HepG2 (cell line): Measurements from ENCODE around the gene MAP1LC3A. TPM values are rescaled to one million over a fixed set of nuclear protein-coding genes. Genes with fewer than 3 reads are reported as not detected.

Source experiments
- BHLHE40 ChIP-seq: IDR thresholded peaks from 2 replicates; pipeline ENCODE4 v1.6.1; 2011; ENCODE audit warnings: low read length, improper control_type of control experiment
- CHD4 ChIP-seq: fragments of 200-600 bp; sonication (generic); IDR thresholded peaks from 2 replicates; pipeline ENCODE4 v1.7.0; 2017; ENCODE audit warnings: mild to moderate bottlenecking, low read length, borderline replicate concordance
- CREBL2 ChIP-seq: sonication (generic); formaldehyde crosslinking; IDR thresholded peaks from 2 replicates; pipeline ENCODE4 v1.8.1; 2023; ENCODE audit warnings: missing genetic modification reagents, mild to moderate bottlenecking, borderline replicate concordance
- ELF3 ChIP-seq: IDR thresholded peaks from 2 replicates; pipeline ENCODE4 v1.6.1; 2016; ENCODE audit warnings: missing genetic modification reagents, missing compliant biosample characterization
- HMG20A ChIP-seq: IDR thresholded peaks from 2 replicates; pipeline ENCODE4 v1.6.1; 2016; ENCODE audit warnings: borderline replicate concordance
- HNF4A ChIP-seq: sonication (generic); formaldehyde crosslinking; IDR thresholded peaks from 2 replicates; pipeline ENCODE4 v1.4.0; 2020; ENCODE audit warnings: missing genetic modification reagents
- KAT2B ChIP-seq: fragments of 150-350 bp; IDR thresholded peaks from 2 replicates; pipeline ENCODE4 v1.6.1; 2014; ENCODE audit warnings: low read depth, low read length, borderline replicate concordance
- KDM2A ChIP-seq: sonication (generic); formaldehyde crosslinking; IDR thresholded peaks from 2 replicates; pipeline ENCODE4 v1.4.0; 2020; ENCODE audit warnings: low read depth, missing genetic modification reagents, borderline replicate concordance
- NCOA1 ChIP-seq: sonication (generic); formaldehyde crosslinking; IDR thresholded peaks from 2 replicates; pipeline ENCODE4 v1.9.0; 2021; ENCODE audit warnings: missing genetic modification reagents
- NFE2 ChIP-seq: sonication (generic); formaldehyde crosslinking; IDR thresholded peaks from 2 replicates; pipeline ENCODE4 v1.4.0; 2020; ENCODE audit warnings: missing genetic modification reagents
- PLRG1 ChIP-seq: fragments of 450-650 bp; conservative IDR thresholded peaks from 2 replicates; pipeline ENCODE4 v1.6.1; 2016
- SIX4 ChIP-seq: sonication (generic); formaldehyde crosslinking; IDR thresholded peaks from 2 replicates; pipeline ENCODE4 v1.4.0; 2020; ENCODE audit warnings: missing genetic modification reagents
- TBP ChIP-seq: sonication (generic); formaldehyde crosslinking; IDR thresholded peaks from 2 replicates; pipeline ENCODE4 v1.5.0; 2020; ENCODE audit warnings: missing genetic modification reagents
- TGIF2 ChIP-seq: IDR thresholded peaks from 2 replicates; pipeline ENCODE4 v1.6.1; 2016; ENCODE audit warnings: control low read depth, missing compliant biosample characterization
- THAP7 ChIP-seq: sonication (generic); formaldehyde crosslinking; IDR thresholded peaks from 2 replicates; pipeline ENCODE4 v1.8.1; 2023; ENCODE audit warnings: mild to moderate bottlenecking, missing genetic modification reagents
- ZNF362 ChIP-seq: sonication (generic); formaldehyde crosslinking; IDR thresholded peaks from 2 replicates; pipeline ENCODE4 v1.4.0; 2020; ENCODE audit warnings: missing genetic modification reagents, mild to moderate bottlenecking, borderline replicate concordance
- ZNF367 ChIP-seq: sonication (generic); formaldehyde crosslinking; IDR thresholded peaks from 2 replicates; pipeline ENCODE4 v1.4.0; 2020; ENCODE audit warnings: missing genetic modification reagents, borderline replicate concordance
- ZNF383 ChIP-seq: sonication (generic); formaldehyde crosslinking; IDR thresholded peaks from 2 replicates; pipeline ENCODE4 v1.4.0; 2020; ENCODE audit warnings: missing genetic modification reagents, mild to moderate bottlenecking, borderline replicate concordance
- ZNF430 ChIP-seq: sonication (generic); formaldehyde crosslinking; IDR thresholded peaks from 2 replicates; pipeline ENCODE4 v1.9.0; 2021; ENCODE audit warnings: mild to moderate bottlenecking, missing genetic modification reagents
- ZNF607 ChIP-seq: sonication (generic); formaldehyde crosslinking; IDR thresholded peaks from 2 replicates; pipeline ENCODE4 v1.5.1; 2020; ENCODE audit warnings: missing genetic modification reagents, mild to moderate bottlenecking, borderline replicate concordance
- ZSCAN31 ChIP-seq: sonication (generic); formaldehyde crosslinking; IDR thresholded peaks from 2 replicates; pipeline ENCODE4 v1.5.0; 2020; ENCODE audit warnings: low read depth, mild to moderate bottlenecking, missing genetic modification reagents
- ZZZ3 ChIP-seq: sonication (generic); formaldehyde crosslinking; IDR thresholded peaks from 2 replicates; pipeline ENCODE4 v1.4.0; 2020; ENCODE audit warnings: missing genetic modification reagents, mild to moderate bottlenecking, borderline replicate concordance
- polyA plus RNA-seq, 8 experiments: library from polyadenylated mRNA; depleted of rRNA in 3 of 8; stranded (reverse) in 7 of 8; unstranded in 1 of 8; fragments of >200 nt; fragmentation: Illumina TruSeq in 4 of 8; extraction: Trizol in 4 of 8; gene quantifications; 2 replicates each; pipeline versions ENCODE4 v1.2.1 to v1.2.3, GENCODE V29; 2011 to 2016; ENCODE audit warnings: low read depth in 4 of 8, missing spikeins in 1 of 8, mixed read lengths in 1 of 8; ENCODE audit not compliant: insufficient read depth in 1 of 8
- total RNA-seq, 5 experiments: library from RNA; depleted of rRNA; stranded (reverse); fragments of >200 nt; fragmentation: Illumina TruSeq; extraction: Trizol; gene quantifications; 2 replicates each; pipeline ENCODE4 v1.2.3, GENCODE V29; 2016; ENCODE audit warnings: low read depth in 1 of 5
- TF ChIP-seq, protein P1 (sequence below): sonication (generic); formaldehyde crosslinking; IDR thresholded peaks from 2 replicates; pipeline ENCODE4 v1.8.0; 2022; ENCODE audit warnings: mild to moderate bottlenecking, missing genetic modification reagents; ENCODE audit not compliant: insufficient replicate concordance

The MAP1LC3A gene
- total and polyA plus RNA-seq, 2 of the 13 experiments (the other 11 are each of a cell fraction or from before 2014, with no cell fraction given) = not detected

- 0 out of 2 replicates have a peak, but pooled peaks have one; percentile 16 for TF ChIP-seq ZNF367 (CRISPR knock-in tag)
- peak; percentile 4; the same call in 1 of the 2 replicates for TF ChIP-seq ELF3 (CRISPR knock-in tag)
- TF ChIP-seq NCOA1 (CRISPR knock-in tag) = peak; percentile 64; the same call in 1 of the 2 replicates
- TF ChIP-seq ZZZ3 = peak; percentile 33; the same call in 1 of the 2 replicates
- no peak for TF ChIP-seq KAT2B
- TF ChIP-seq ZNF362 = peak; percentile 36
- TF ChIP-seq HMG20A (CRISPR knock-in tag) = no peak
- TF ChIP-seq ZNF430 (CRISPR knock-in tag) = no peak; the same call in 1 of the 2 replicates
- no peak; the same call in 1 of the 2 replicates for TF ChIP-seq HNF4A
- no peak; the same call in 1 of the 2 replicates for TF ChIP-seq ZNF607 (CRISPR knock-in tag)
- peak; percentile 95; the same call in 1 of the 2 replicates for TF ChIP-seq CHD4
- no peak for TF ChIP-seq BHLHE40
- peak; percentile 19; the same call in 1 of the 2 replicates for TF ChIP-seq NFE2 (CRISPR knock-in tag)
- TF ChIP-seq ZNF383 (CRISPR knock-in tag) = no peak; the same call in 1 of the 2 replicates
- TF ChIP-seq SIX4 = no peak
- TF ChIP-seq ZSCAN31 = peak; percentile 81
- peak; percentile 20; the same call in 1 of the 2 replicates for TF ChIP-seq THAP7 (CRISPR knock-in tag)
- peak; percentile 51 for TF ChIP-seq KDM2A
- TF ChIP-seq, protein P1, sequence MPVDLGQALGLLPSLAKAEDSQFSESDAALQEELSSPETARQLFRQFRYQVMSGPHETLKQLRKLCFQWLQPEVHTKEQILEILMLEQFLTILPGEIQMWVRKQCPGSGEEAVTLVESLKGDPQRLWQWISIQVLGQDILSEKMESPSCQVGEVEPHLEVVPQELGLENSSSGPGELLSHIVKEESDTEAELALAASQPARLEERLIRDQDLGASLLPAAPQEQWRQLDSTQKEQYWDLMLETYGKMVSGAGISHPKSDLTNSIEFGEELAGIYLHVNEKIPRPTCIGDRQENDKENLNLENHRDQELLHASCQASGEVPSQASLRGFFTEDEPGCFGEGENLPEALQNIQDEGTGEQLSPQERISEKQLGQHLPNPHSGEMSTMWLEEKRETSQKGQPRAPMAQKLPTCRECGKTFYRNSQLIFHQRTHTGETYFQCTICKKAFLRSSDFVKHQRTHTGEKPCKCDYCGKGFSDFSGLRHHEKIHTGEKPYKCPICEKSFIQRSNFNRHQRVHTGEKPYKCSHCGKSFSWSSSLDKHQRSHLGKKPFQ (CRISPR knock-in tag) = peak; percentile 3
- peak; percentile 52; the same call in 1 of the 2 replicates for TF ChIP-seq TGIF2
- TF ChIP-seq PLRG1 = no peak
- peak; percentile 65; the same call in 1 of the 2 replicates for TF ChIP-seq TBP (CRISPR knock-in tag)
- TF ChIP-seq CREBL2 (CRISPR knock-in tag) = 0 out of 2 replicates have a peak, but pooled peaks have one; percentile 22
Observed at GRCh38 chr20:34515484-34516246, 42.9 kb upstream of the MAP1LC3A start (continued).
